ENCODE results near the gene THSD7A.

Gene THSD7A

DNA sequence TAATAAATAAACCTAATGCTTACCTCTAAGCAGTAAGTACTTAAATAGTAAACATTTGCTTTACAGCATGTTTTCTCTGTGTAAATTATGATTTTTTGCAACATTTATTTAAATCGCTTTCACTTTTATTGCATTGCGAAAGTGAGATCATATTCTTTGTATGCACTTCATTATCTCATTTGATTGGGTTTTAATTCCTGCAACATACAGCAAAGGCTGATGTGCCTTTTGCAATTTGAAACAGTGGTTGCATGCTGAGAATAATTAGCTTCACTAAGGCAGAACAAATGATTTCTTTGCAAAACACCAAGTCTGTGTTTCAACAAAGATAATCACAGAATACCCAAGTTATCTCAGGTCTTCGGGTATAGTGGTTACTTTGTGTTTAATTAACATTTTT, 16.3 kb upstream of the THSD7A start:
- no peak overlapping the region for H3K4me3 ChIP-seq (ENCODE audit: low read depth, low read length)
- TF ChIP-seq, protein P1, sequence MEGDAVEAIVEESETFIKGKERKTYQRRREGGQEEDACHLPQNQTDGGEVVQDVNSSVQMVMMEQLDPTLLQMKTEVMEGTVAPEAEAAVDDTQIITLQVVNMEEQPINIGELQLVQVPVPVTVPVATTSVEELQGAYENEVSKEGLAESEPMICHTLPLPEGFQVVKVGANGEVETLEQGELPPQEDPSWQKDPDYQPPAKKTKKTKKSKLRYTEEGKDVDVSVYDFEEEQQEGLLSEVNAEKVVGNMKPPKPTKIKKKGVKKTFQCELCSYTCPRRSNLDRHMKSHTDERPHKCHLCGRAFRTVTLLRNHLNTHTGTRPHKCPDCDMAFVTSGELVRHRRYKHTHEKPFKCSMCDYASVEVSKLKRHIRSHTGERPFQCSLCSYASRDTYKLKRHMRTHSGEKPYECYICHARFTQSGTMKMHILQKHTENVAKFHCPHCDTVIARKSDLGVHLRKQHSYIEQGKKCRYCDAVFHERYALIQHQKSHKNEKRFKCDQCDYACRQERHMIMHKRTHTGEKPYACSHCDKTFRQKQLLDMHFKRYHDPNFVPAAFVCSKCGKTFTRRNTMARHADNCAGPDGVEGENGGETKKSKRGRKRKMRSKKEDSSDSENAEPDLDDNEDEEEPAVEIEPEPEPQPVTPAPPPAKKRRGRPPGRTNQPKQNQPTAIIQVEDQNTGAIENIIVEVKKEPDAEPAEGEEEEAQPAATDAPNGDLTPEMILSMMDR (IDR thresholded peaks at IDR 0.05; ENCODE audit: insufficient read depth, low read depth, low read length, missing control alignments): no peak

DNA sequence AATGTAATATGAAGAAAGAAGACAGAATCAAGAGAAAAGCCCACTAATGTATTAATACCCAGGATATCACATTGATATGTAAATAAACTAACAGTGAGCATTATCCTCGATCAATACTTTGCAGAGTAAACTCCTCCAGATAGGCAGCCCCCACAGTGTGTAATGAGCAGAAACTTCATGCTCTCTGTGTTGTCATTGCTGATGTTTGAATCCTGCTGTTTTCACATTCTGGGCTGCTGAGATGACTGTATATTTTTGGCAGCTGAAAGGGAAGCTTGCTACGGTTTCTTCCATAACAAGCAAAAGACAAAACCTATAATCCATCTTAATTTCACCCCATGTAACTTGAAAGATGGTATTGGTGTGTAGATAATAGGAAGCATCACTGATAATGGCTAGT, 15.3 kb upstream of the THSD7A start:
- TF ChIP-seq, protein P1 (IDR thresholded peaks at IDR 0.05; ENCODE audit: insufficient read depth, low read depth, low read length, missing control alignments): no peak
- no peak for DNase-seq (ENCODE audit: low read depth)
- H3K4me3 ChIP-seq (ENCODE audit: low read depth, low read length): no peak overlapping the region

More for the DNA sequence above, 16.3 kb upstream of the THSD7A start:
- no peak for DNase-seq (ENCODE audit: low read depth)

DNA sequence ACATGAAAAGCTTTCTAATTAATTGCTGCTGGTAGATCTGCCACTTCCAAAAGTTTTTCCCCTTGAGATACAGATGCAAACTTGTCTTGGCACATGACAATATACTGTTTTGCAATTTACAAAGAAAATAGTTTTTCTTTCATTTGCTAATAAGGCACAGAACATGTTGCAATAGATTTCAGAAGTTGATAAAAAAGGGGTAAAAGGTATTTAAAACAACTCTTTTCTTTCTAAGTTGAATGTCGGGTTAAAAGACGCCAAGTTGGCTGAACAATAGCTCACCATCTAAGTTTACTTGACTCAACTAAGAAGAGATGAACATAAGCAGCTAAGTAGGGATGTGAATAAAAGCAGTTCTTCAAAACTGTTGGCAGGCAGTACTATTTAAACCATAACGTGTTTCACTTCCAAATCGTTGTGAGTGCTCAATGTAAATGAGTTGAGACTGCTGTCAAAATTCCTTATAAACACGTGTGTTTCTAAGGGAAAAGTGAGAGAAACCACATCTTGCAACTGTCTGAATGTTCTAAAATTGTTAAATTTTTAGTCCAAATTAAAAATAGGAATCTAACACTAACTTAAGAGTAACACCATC, 14.5 kb upstream of the THSD7A start:
- no peak overlapping the region for H3K4me3 ChIP-seq (ENCODE audit: low read depth, low read length)
- TF ChIP-seq, protein P1 (IDR thresholded peaks at IDR 0.05; ENCODE audit: insufficient read depth, low read depth, low read length, missing control alignments): no peak
- no peak for DNase-seq (ENCODE audit: low read depth)

DNA sequence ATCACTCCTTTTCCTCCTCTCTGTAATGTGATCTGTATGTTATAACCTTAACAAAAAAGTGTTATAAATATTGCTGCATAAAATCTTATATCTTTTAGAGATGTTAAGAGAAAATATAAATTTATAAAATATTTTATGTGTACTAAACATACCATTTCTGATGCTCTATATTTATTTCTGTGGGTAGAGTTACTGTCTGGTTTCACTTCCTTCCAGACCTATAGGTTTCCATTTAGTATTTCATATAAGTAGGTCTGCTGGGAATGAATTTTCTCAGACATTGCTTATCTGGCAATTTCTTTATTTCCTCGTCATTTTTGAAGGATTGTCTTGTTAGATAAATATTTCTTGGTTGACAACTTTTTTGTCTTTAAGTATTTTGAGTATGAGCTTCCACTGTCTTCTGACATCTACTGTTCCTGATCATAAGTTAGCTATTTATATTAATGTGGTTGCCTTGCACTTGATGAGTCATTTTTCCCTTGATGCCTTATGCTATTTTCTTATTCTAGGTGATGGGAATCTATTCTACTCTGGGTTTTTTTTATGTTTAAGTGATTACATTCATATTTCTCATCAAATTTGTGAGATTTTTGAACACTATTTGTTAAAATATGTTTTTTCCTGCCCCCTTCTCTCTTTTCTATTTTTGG, 11.2 kb upstream of the THSD7A start:
- no peak overlapping the region for H3K4me3 ChIP-seq (ENCODE audit: low read depth, low read length)
- no peak for DNase-seq (ENCODE audit: low read depth)
- TF ChIP-seq, protein P1 (IDR thresholded peaks at IDR 0.05; ENCODE audit: insufficient read depth, low read depth, low read length, missing control alignments): no peak

DNA sequence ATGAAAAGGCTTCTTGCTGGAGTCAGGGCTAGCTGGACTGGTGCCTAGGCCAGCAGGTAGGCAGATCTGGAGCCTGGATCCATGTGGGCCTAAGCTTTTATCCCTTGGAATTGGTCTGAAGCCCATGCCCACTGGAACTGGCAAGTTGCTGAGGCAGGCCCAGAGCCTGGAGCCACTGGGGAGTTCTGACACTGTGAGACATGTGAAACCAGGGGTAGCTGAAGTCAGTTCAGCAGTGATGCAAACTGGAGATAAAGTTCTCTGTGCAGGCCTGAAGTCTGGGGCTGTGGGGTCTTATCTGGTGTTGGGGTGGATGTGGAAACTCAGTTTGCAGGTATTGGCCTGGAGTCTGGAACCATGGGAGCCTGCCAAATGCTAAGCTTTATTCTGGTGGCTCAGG, 9.7 kb upstream of the THSD7A start:
- no peak overlapping the region for H3K4me3 ChIP-seq (ENCODE audit: low read depth, low read length)
- TF ChIP-seq, protein P1 (IDR thresholded peaks at IDR 0.05; ENCODE audit: insufficient read depth, low read depth, low read length, missing control alignments): no peak
- no peak for DNase-seq (ENCODE audit: low read depth)

DNA sequence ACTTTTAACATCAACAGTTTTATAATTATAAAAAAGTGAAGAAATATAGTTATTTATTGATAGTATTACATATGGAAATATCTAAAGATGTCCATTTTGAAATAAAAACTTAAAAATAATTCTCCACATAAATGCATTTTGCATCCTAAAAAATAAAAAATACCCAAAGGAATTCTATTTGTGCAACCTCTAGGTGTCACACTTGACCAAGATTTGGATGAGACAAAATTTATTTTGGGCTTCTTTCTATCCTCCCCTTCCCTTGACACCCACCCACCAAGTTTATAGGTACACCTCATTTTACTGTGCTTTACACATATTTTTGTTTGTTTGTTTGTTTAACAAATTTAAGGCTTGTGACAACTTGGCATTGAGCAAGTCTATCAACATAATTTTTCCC, 3.3 kb upstream of the THSD7A start:
- no peak for DNase-seq (ENCODE audit: low read depth)
- H3K4me3 ChIP-seq (ENCODE audit: low read depth, low read length): no peak overlapping the region
- TF ChIP-seq, protein P1 (IDR thresholded peaks at IDR 0.05; ENCODE audit: insufficient read depth, low read depth, low read length, missing control alignments): no peak

DNA sequence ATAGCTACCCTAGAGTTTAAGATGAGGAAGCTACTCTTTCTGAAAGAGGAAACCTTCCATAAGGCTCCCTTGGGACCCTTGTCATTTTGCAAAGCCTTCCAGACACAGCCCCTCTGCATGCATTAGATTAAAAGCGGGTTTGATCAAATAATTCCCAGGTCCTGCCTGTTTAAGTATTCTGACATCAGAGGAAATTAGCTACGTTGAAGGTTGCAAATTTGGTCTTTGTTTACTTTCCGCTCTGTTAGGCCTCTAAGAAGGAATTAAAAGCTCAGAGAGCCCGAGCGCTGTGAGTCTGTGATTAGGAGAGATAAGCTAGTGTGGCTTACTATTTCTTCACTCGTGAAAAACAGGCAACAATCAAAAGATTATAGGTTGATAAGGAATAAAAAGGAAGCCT, 1.4 kb upstream of the THSD7A start:
- DNase-seq (ENCODE audit: low read depth): no peak
- no peak overlapping the region for H3K4me3 ChIP-seq (ENCODE audit: low read depth, low read length)
- TF ChIP-seq, protein P1 (IDR thresholded peaks at IDR 0.05; ENCODE audit: insufficient read depth, low read depth, low read length, missing control alignments): no peak

Measured in GM12865 (cell line).